Mesenchymal stem cell (in vitro differentiated cells and primary cell): Measurements from ENCODE around the gene RPL14.

Source experiments
- DNase-seq: peaks from one replicate; pipeline ENCODE4 v3.0.0-alpha.2; 2013
- H2AFZ ChIP-seq: one replicate; pipeline ENCODE4 v1.6.1; 2013; ENCODE audit warnings: low read depth, mild to moderate bottlenecking, control low read depth, inconsistent platforms, low read length, moderate library complexity
- H2AK5ac ChIP-seq: 2 replicates; pipeline ENCODE4 v1.6.1; 2013; ENCODE audit warnings: low read length, moderate library complexity, mild to moderate bottlenecking, inconsistent platforms; ENCODE audit not compliant: severe bottlenecking
- H2BK120ac ChIP-seq: one replicate; pipeline ENCODE4 v1.6.1; 2013; ENCODE audit warnings: low read depth, mild to moderate bottlenecking, inconsistent platforms, low read length, moderate library complexity
- H2BK12ac ChIP-seq, 2 experiments: one replicate each; pipeline ENCODE4 v1.6.1; 2013; ENCODE audit warnings: inconsistent platforms in 2 of 2, low read length in 2 of 2, mild to moderate bottlenecking in 2 of 2, moderate library complexity in 2 of 2, control low read depth in 1 of 2
- H2BK15ac ChIP-seq: one replicate; pipeline ENCODE4 v1.6.1; 2013; ENCODE audit warnings: mild to moderate bottlenecking, low read depth, inconsistent platforms; ENCODE audit not compliant: poor library complexity, severe bottlenecking
- H2BK5ac ChIP-seq: 2 replicates; pipeline ENCODE4 v1.6.1; 2013; ENCODE audit warnings: low read depth, mild to moderate bottlenecking, low read length, control low read depth, inconsistent platforms; ENCODE audit not compliant: poor library complexity, severe bottlenecking
- H3K14ac ChIP-seq, 2 experiments: one replicate each; pipeline ENCODE4 v1.6.1; 2013; ENCODE audit warnings: inconsistent platforms in 2 of 2, low read length in 2 of 2, control low read depth in 1 of 2, mild to moderate bottlenecking in 1 of 2, moderate library complexity in 1 of 2
- H3K18ac ChIP-seq, 2 experiments: one replicate each; pipeline ENCODE4 v1.6.1; 2013; ENCODE audit warnings: inconsistent platforms in 2 of 2, low read length in 2 of 2, control low read depth in 1 of 2, low read depth in 1 of 2, mild to moderate bottlenecking in 1 of 2
- H3K23ac ChIP-seq, 2 experiments: one replicate each; pipeline ENCODE4 v1.6.1; 2013; ENCODE audit warnings: inconsistent platforms in 2 of 2, low read length in 2 of 2, mild to moderate bottlenecking in 2 of 2, moderate library complexity in 2 of 2, control low read depth in 1 of 2
- H3K27ac ChIP-seq: 2 replicates; pipeline ENCODE4 v1.5.1; 2013; ENCODE audit warnings: mild to moderate bottlenecking, moderate library complexity, low read length, control low read depth, inconsistent platforms; ENCODE audit not compliant: poor library complexity, severe bottlenecking
- H3K27me3 ChIP-seq, 2 experiments: 2 replicates each; pipeline versions ENCODE4 v1.6.1 to v1.7.0; 2013; ENCODE audit warnings: low read length in 2 of 2, mild to moderate bottlenecking in 2 of 2, moderate library complexity in 2 of 2, control low read depth in 1 of 2, inconsistent platforms in 1 of 2; ENCODE audit not compliant: control insufficient read depth in 1 of 2, insufficient read depth in 1 of 2
- H3K36me3 ChIP-seq, 2 experiments: 2 replicates each; pipeline versions ENCODE4 v1.6.1 to v1.7.0; 2013; ENCODE audit warnings: low read length in 2 of 2, control low read depth in 1 of 2, inconsistent platforms in 1 of 2, low read depth in 1 of 2, mild to moderate bottlenecking in 1 of 2; ENCODE audit not compliant: insufficient read depth in 2 of 2, control insufficient read depth in 1 of 2
- H3K4ac ChIP-seq, 2 experiments: one replicate each; pipeline ENCODE4 v1.6.1; 2013; ENCODE audit warnings: inconsistent platforms in 2 of 2, low read length in 2 of 2, mild to moderate bottlenecking in 2 of 2, moderate library complexity in 2 of 2, control low read depth in 1 of 2, low read depth in 1 of 2
- H3K4me1 ChIP-seq: 2 replicates; pipeline ENCODE4 v1.6.1; 2013; ENCODE audit warnings: low read depth, low read length, control low read depth; ENCODE audit not compliant: control insufficient read depth, insufficient read depth
- H3K4me2 ChIP-seq: 2 replicates; pipeline ENCODE4 v1.6.1; 2013; ENCODE audit warnings: low read length, mild to moderate bottlenecking, inconsistent platforms; ENCODE audit not compliant: poor library complexity, severe bottlenecking
- H3K4me3 ChIP-seq, 2 experiments: 2 replicates each; pipeline versions ENCODE4 v1.5.1 to v1.7.0; 2013; ENCODE audit warnings: low read length in 2 of 2, mild to moderate bottlenecking in 2 of 2, control low read depth in 1 of 2, low read depth in 1 of 2; ENCODE audit not compliant: insufficient read depth in 1 of 2
- H3K79me1 ChIP-seq: replicated peaks from 2 replicates; pipeline ENCODE4 v1.6.1; 2013; ENCODE audit warnings: mild to moderate bottlenecking, control low read depth, low read length, inconsistent platforms; ENCODE audit not compliant: poor library complexity, severe bottlenecking
- H3K9ac ChIP-seq: 2 replicates; pipeline ENCODE4 v1.7.0; 2013; ENCODE audit warnings: mild to moderate bottlenecking, low read length, moderate library complexity
- H3K9me3 ChIP-seq: 2 replicates; pipeline ENCODE4 v1.7.0; 2013; ENCODE audit warnings: mild to moderate bottlenecking, low read length; ENCODE audit not compliant: control insufficient read depth
- H4K8ac ChIP-seq: one replicate; pipeline ENCODE4 v1.6.1; 2013; ENCODE audit warnings: inconsistent platforms, mild to moderate bottlenecking, low read length, moderate library complexity
- H4K91ac ChIP-seq: one replicate; pipeline ENCODE4 v1.6.1; 2013; ENCODE audit warnings: mild to moderate bottlenecking, low read length, inconsistent platforms
- WGBS: methylation state at CpG from one replicate; pipeline ENCODE4 v1.1.7; 2013; ENCODE audit warnings: mixed read lengths; 5-methylcytosine and 5-hydroxymethylcytosine counted together

The RPL14 gene

DNA sequence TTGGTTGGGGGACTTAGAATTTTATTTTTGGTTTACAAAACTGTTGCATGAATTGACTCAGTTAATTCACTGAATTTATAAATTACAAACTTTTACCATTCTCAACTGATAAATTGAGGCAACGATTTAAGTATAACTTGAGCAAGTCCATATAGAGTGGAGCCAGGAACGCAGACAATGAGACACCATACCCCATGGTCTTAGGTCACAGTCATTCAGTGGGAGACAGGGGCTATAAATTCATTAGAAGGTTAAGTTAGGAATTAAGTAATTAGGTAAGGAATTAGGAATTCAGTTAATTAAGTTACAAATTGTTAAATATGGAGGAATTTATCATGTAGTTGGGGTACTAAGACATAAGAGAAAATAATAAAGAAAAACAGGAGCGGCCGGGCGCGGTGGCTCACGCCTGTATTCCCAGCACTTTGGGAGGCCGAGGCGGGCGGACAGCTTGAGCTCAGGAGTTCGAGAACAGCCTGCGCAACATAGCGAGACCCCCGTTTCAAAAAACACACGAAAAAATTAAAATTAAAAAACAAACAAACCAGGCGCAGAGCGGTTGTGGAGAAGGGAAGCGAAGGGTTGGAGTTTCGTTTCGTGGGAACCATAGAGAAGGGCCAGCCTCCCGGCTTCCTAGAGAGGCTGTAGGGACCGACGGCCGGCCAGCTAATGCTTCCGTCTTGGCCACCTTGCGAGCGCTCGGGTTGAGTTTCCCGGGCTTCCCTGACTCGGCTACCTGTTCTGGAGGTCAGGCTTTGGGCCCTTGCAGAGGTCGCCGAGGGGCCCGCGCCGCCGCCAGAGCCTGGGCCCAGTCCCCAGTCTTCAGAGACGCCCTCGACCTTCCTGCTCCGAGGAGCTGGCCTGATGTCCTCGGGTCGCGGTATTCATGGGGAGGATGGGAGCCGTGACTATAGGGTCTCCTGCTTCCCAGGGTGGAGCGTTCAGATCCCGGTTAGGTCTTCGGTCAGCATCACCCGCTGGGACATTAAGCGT lies 19.6 kb downstream of the RPL14 start, which contains the start of gene ZNF619:
Gene ZNF619 (plus strand): TSS at position 645 of the 993 bp plus-strand sequence. CDS start 858 bp downstream, outside the sequence.
- Histone ChIP-seq H2AFZ (peak within 1 kb of the TSS; percentile 100), H2BK5ac (no peak within 1 kb of the TSS), H2BK120ac (no peak within 1 kb of the TSS), H3K36me3 (peaks cover 6 to 31% of the 10 kb centered on the region in 2 experiments), H3K4me2 (peak within 1 kb of the TSS; percentile 66), H3K4me1 (peaks cover 3% of the 10 kb centered on the region), H3K9ac (peak within 1 kb of the TSS; percentile 95), H3K14ac (peak within 1 kb of the TSS in 1 of 2 experiments; percentile 87), H3K18ac (peak within 1 kb of the TSS; percentile 73 to 80), H4K8ac (peak within 1 kb of the TSS; percentile 95), H3K4ac (peak within 1 kb of the TSS; percentile 70 to 95), H4K91ac (no peak within 1 kb of the TSS), H3K79me1 (peaks cover 12% of the 10 kb centered on the region), H3K27ac (no peak within 1 kb of the TSS), H3K23ac (peak within 1 kb of the TSS in 1 of 2 experiments; percentile 42), H2BK12ac (no peak within 1 kb of the TSS), H3K4me3 (peak within 1 kb of the TSS; percentile 76 to 96), H2AK5ac (no peak within 1 kb of the TSS), H3K27me3 (no peaks in the 10 kb centered on the region), H3K9me3 (no peaks in the 10 kb centered on the region), H2BK15ac (no peak within 1 kb of the TSS)
- 25% methylated on average over 41 of the region's 48 CpGs for WGBS
- peak; percentile 82 for DNase-seq

DNA sequence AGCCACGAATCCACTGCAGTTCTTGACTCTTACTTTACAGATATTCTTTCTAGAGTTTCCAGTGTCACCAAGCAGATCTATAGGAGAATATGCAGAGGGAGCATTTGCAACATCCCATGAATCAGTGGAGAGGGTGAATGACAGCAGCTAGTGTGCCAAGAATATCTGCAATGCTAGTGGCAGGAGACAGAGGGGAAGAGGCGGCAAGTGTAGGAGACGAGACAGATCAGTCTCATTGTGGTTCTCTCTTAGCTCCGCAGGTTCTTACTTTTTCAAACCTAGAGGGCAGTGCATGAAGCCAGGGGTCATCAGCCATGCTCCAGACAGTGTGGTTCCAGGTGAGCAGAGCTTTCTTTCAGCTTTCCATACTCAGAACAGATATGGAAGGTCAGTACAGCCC lies 20.5 kb downstream of the RPL14 start:
- H3K23ac ChIP-seq = no peak overlapping the region
- H3K9ac ChIP-seq = peak overlapping the region; percentile 95
- H3K4ac ChIP-seq = no peak overlapping the region
- peak; percentile 16 for DNase-seq
- H2BK120ac ChIP-seq = no peak overlapping the region
- H3K79me1 ChIP-seq = peaks cover 12% of the 10 kb centered on the region
- H3K4me3 ChIP-seq = peak overlapping the region in 1 of 2 experiments; percentile 96
- no peak overlapping the region for H2BK15ac ChIP-seq
- H3K4me1 ChIP-seq = peaks cover 3% of the 10 kb centered on the region
- no peak overlapping the region for H3K14ac ChIP-seq
- no peak overlapping the region for H3K27ac ChIP-seq
- no peaks in the 10 kb centered on the region for H3K9me3 ChIP-seq
- H2AFZ ChIP-seq = peak overlapping the region; percentile 43
- H3K4me2 ChIP-seq = peak overlapping the region; percentile 66
- peak overlapping the region; percentile 94 for H4K8ac ChIP-seq
- no peak overlapping the region for H2BK12ac ChIP-seq
- no peak overlapping the region for H4K91ac ChIP-seq
- H2BK5ac ChIP-seq = no peak overlapping the region
- 98% methylated on average over 3 of the region's 4 CpGs for WGBS
- H3K18ac ChIP-seq = no peak overlapping the region
- no peak overlapping the region for H2AK5ac ChIP-seq
- peaks cover 13 to 40% of the 10 kb centered on the region in 2 experiments for H3K36me3 ChIP-seq
- no peaks in the 10 kb centered on the region for H3K27me3 ChIP-seq

DNA sequence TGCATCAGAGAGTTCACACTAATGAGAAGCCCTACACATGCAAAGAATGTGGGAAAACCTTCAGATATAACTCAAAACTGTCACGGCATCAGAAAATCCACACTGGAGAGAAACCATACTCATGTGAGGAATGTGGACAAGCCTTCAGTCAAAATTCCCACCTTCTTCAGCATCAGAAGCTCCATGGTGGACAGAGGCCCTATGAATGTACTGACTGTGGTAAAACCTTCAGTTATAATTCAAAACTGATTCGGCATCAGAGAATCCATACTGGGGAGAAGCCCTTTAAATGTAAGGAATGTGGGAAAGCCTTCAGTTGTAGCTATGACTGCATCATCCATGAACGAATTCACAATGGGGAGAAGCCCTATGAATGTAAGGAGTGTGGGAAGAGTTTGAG lies 30.0 kb downstream of the RPL14 start:
- Histone ChIP-seq H3K23ac (no peak overlapping the region), H3K36me3 (peaks cover 21 to 53% of the 10 kb centered on the region in 2 experiments), H3K9ac (no peak overlapping the region), H4K91ac (no peak overlapping the region), H3K18ac (no peak overlapping the region), H2BK15ac (no peak overlapping the region), H2AFZ (no peak overlapping the region), H3K4me1 (no peaks in the 10 kb centered on the region), H2BK12ac (no peak overlapping the region), H2AK5ac (no peak overlapping the region), H2BK5ac (no peak overlapping the region), H4K8ac (no peak overlapping the region), H3K14ac (no peak overlapping the region), H2BK120ac (no peak overlapping the region), H3K4me2 (no peak overlapping the region), H3K9me3 (peaks cover 24% of the 10 kb centered on the region), H3K4me3 (no peak overlapping the region), H3K4ac (no peak overlapping the region), H3K79me1 (peaks cover 2% of the 10 kb centered on the region), H3K27me3 (no peaks in the 10 kb centered on the region), H3K27ac (no peak overlapping the region)
- no peak for DNase-seq
- WGBS = 100% methylated on average over 3 of the region's 3 CpGs

DNA sequence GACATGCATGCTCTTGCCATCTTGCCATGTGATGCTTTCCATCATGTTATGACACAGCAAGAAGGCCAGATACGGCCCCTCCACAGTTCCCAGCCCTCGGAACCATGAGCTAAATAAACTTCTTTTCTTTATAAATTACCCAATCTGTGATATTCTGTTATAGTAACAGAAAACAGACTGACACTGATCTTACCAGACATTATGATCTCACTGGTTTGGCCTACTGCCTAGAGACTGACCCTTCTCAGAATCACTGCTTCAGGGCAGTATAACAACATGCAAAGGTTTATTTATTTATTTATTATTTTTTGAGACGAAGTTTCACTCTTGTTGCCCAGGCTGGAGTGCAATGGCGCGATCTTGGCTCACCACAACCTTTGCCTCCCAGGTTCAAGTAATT lies 33.8 kb downstream of the RPL14 start:
- Histone ChIP-seq H3K27me3 (no peaks in the 10 kb centered on the region), H2AK5ac (no peak overlapping the region), H3K4me2 (no peak overlapping the region), H3K14ac (no peak overlapping the region), H3K23ac (no peak overlapping the region), H3K4me3 (no peak overlapping the region), H2AFZ (no peak overlapping the region), H3K9ac (no peak overlapping the region), H3K4ac (no peak overlapping the region), H3K36me3 (peaks cover 12 to 25% of the 10 kb centered on the region in 2 experiments), H3K79me1 (no peaks in the 10 kb centered on the region), H2BK15ac (no peak overlapping the region), H2BK12ac (no peak overlapping the region), H3K4me1 (no peaks in the 10 kb centered on the region), H2BK5ac (no peak overlapping the region), H3K27ac (no peak overlapping the region), H3K9me3 (peaks cover 24% of the 10 kb centered on the region), H3K18ac (no peak overlapping the region), H4K91ac (no peak overlapping the region), H2BK120ac (no peak overlapping the region), H4K8ac (no peak overlapping the region)
- DNase-seq = no peak
- 90% methylated on average over 2 of the region's 5 CpGs for whole genome bisulfite sequencing
